Medulla oblongata (tissue), 1 donor: ENCODE results near the gene CLASP1.

Experiments used
- DNase-seq: peaks from one replicate; pipeline ENCODE4 v3.0.0-alpha.2; 2015; ENCODE audit errors: extremely low spot score

The CLASP1 gene

GRCh38 chr2:121427187-121427689 is 222.0 kb downstream of the CLASP1 start:
- no peak for DNase-seq

GRCh38 chr2:121420486-121420885 is 228.8 kb downstream of the CLASP1 start:
- no peak for DNase-seq

- DNase-seq = no peak
These were observed 230.1 kb downstream of the CLASP1 start for GRCh38 chr2:121419081-121419699.

- DNase-seq = no peak
These were observed 230.7 kb downstream of the CLASP1 start for GRCh38 chr2:121418494-121419058.

GRCh38 chr2:121417826-121418225 is 231.4 kb downstream of the CLASP1 start:
- DNase-seq = no peak

GRCh38 chr2:121415727-121416126 is 233.5 kb downstream of the CLASP1 start:
- DNase-seq = no peak

GRCh38 chr2:121412349-121412748 is 236.9 kb downstream of the CLASP1 start:
- no peak for DNase-seq

- DNase-seq = no peak
These were observed 239.3 kb downstream of the CLASP1 start for GRCh38 chr2:121409966-121410365.

- DNase-seq = peak; percentile 30
These were observed 239.9 kb downstream of the CLASP1 start for GRCh38 chr2:121409388-121409787.

- no peak for DNase-seq
These were observed 240.6 kb downstream of the CLASP1 start for GRCh38 chr2:121408641-121409040.

GRCh38 chr2:121405233-121405632 is 244.0 kb downstream of the CLASP1 start:
- DNase-seq = no peak

- DNase-seq = no peak
These were observed 249.1 kb downstream of the CLASP1 start for GRCh38 chr2:121400201-121400600.

GRCh38 chr2:121398853-121399252 is 250.4 kb downstream of the CLASP1 start:
- no peak for DNase-seq

- no peak for DNase-seq
These were observed 259.1 kb downstream of the CLASP1 start for GRCh38 chr2:121390082-121390692.

GRCh38 chr2:121388371-121388770 is 260.9 kb downstream of the CLASP1 start:
- no peak for DNase-seq

- DNase-seq = no peak
These were observed 261.5 kb downstream of the CLASP1 start for GRCh38 chr2:121387591-121388325.

GRCh38 chr2:121386707-121387106 is 262.6 kb downstream of the CLASP1 start:
- DNase-seq = no peak

- DNase-seq = no peak
These were observed 263.2 kb downstream of the CLASP1 start for GRCh38 chr2:121386102-121386501.

- DNase-seq = peak; percentile 49
These were observed 266.5 kb downstream of the CLASP1 start for GRCh38 chr2:121382744-121383143.

- DNase-seq = peak; percentile 78
These were observed 271.6 kb downstream of the CLASP1 start for GRCh38 chr2:121377646-121378045.

- DNase-seq = no peak
These were observed 272.6 kb downstream of the CLASP1 start for GRCh38 chr2:121376535-121377250.

GRCh38 chr2:121375621-121376159 is 273.6 kb downstream of the CLASP1 start:
- no peak for DNase-seq
